PC-9 (cell line): ENCODE results near the gene C1orf122.

Experiments used
- EZH2 ChIP-seq: fragments of 200-600 bp; sonication (generic); IDR thresholded peaks from 2 replicates; pipeline ENCODE4 v1.8.0; 2017; ENCODE audit warnings: antibody characterized with exemption, low read depth
- TF ChIP-seq, protein P1 (sequence below): fragments of 200-600 bp; sonication (generic); conservative IDR thresholded peaks from 2 replicates; pipeline ENCODE4 v1.6.1; 2017; ENCODE audit warnings: mixed run types, antibody characterized with exemption, mild to moderate bottlenecking, moderate library complexity

GRCh38 chr1:37764414-37764825 is 43.2 kb upstream of the C1orf122 start:
- TF ChIP-seq EZH2, result no peak
- TF ChIP-seq, protein P1, sequence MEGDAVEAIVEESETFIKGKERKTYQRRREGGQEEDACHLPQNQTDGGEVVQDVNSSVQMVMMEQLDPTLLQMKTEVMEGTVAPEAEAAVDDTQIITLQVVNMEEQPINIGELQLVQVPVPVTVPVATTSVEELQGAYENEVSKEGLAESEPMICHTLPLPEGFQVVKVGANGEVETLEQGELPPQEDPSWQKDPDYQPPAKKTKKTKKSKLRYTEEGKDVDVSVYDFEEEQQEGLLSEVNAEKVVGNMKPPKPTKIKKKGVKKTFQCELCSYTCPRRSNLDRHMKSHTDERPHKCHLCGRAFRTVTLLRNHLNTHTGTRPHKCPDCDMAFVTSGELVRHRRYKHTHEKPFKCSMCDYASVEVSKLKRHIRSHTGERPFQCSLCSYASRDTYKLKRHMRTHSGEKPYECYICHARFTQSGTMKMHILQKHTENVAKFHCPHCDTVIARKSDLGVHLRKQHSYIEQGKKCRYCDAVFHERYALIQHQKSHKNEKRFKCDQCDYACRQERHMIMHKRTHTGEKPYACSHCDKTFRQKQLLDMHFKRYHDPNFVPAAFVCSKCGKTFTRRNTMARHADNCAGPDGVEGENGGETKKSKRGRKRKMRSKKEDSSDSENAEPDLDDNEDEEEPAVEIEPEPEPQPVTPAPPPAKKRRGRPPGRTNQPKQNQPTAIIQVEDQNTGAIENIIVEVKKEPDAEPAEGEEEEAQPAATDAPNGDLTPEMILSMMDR, result no peak
